HG03378 (cell line): Measurements from ENCODE around the gene KARS1.
"Not testable (repeated sequence)": the region's sequence is repeated elsewhere in the genome, so short reads cannot be mapped to it uniquely, and the experiment has no call there.

ENCODE experiments used
- ATAC-seq: cut with Tn5 transposase; IDR thresholded peaks from one replicate; pipeline ENCODE4 v1.9.1; 2021; ENCODE audit warnings: mild to moderate bottlenecking, moderate library complexity; ENCODE audit not compliant: unreplicated experiment

Gene KARS1

DNA sequence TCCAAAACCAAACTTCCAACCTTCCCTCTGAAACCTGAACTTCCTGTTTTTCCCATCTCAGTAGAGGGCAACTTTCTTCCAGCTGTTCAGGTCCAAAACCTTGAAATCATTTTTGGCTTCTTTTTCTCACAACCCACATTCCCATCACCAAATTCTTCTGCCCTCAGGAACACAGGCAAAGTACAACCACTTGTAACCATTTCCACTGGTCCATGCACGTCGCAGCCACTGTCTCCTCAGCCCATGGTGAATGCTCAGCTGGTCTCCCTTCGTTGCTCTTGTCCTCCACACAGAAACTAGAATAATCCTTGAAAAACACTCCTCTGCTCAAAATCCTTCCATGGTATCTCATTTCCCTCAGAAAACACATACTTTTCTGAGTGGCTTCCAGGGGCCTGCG, 20.7 kb downstream of the KARS1 start:
- no peak for ATAC-seq

DNA sequence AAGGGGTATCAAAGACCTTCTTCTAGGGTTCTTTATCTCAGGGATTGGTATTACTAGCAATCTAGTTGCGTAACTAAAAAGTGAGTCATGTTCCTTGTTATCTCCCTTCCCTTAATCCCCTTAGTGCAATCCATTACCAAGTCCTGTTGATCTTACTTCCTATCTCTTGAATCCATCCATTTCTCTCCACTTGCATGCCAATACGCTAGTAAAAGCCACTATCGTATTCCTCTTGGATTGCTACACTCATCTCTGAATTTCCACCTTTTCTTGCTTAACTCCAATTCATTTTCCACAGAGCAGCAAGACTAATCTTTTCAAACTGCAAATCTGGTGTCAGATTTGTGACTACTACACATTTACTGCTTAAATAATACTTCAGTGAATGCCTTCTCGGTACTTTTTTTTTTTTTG, 22.5 kb downstream of the KARS1 start:
- no peak for ATAC-seq

DNA sequence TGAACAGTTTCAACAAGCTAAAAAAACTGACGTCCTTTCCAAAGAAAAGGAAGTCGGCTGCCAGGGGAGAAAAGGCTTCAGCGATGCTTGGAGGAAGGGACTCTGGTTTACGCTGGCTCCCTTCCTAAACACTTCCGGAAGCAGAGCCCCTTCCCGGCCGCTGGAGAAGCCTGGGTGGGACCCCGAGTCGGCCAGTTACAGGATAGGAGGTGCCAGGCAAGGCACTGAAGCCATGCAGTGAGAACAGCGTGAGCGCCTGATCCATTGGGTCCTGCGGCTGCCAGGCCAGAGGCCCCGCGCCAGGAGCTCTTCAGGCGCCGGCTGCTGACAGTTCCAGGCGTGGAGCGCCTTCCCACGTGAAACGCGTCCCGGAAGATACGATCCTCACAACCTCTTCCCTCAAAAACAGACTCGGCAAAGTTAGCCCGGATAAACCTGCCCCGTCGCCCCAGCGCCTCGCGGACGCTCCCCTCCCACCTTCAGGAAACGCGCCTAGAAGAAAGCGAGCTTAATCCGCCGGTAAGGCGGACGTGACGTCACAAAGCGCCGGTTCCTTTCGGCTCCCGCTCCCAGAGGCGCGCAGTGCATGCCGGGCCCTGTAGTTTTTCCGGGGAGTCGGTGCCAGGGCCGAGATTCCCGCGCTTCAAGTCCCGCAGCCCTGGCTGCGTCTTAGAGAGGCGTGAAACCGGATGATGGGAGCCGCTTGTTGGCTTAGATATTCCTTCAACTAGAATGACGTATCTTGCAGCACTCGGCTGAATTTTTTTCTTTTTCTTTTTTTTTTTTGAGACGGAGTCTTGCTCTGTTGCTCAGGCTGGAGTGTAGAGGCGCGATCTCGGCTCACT, 24.5 kb downstream of the KARS1 start, which contains the start of gene ADAT1:
Gene ADAT1, minus strand, starts transcription at position 521 of the 845 bp plus-strand sequence. CDS start 2,482 bp downstream, outside the sequence.
- ATAC-seq, result peak; percentile 91

DNA sequence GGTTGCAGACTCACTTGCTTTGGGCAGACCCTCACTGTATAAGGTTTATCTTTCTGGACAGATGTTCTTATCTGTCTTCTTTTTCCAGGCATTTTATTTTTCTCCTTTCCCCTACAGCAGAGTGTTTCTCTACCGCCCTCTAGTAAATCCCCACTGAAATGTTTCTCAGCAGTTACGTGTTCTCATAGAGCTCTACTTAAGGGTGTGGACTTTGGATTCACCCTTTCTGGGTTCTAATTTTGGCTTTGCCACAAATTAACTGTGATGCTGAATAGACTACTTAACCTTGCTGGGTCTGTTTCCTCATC, 26.3 kb downstream of the KARS1 start:
- ATAC-seq, result no peak

DNA sequence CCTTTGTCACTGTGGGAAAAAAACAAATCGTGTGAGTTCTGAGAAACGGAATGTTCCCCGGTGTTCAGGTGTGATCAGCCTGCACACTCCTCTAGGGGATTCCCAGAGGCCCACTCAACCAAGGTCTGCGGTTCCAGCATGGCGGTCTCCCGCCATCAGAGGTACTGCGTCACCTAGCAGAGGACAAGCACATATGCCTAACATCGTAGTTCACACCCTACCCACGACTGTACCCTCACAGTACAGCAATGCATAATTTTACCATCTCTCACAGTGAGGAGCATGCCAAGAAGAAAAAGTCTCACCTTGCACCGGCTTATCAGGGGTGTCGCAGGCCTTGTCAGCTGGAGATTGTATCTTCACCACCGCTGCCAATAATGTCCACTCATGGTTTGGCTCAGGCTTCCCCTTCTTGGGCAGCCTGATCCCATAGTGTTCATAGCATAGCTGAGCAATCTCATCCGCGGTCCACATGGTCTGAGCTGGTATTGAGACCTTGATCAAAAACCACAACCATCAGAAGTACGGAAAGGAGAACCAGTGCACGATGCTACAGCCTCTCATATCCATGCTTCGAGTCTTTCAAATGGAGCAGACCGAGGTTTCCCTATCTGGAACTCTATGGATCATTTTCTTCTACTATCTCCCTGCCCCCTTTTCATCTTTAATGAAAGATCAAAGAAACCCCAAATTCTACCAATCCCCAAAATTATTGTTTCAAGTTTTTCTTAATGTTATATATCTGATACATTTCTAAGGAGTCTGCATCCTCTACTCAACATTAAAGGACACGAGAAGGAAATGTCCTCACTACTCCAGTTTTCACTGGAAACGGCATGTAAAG, 26.9 kb downstream of the KARS1 start:
- ATAC-seq, result no peak

DNA sequence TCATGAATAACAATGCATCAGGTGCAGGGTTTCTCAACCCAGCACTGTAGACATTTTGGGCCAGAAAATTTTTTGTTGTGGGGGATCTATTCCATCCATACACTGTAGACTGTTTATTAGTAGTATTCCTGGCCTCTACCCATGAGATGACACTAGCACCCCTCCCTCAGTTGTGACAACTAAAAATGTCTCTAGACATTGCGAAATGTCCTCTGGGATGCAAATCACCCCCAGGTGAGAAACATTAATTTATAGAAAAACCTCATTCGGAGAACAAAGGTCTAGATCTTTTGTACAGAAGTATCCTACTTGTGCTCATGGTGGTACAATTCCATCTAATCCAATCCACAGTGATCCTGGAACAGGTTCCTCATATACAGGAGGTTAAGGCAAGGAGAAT, 28.7 kb downstream of the KARS1 start:
- no peak for ATAC-seq

DNA sequence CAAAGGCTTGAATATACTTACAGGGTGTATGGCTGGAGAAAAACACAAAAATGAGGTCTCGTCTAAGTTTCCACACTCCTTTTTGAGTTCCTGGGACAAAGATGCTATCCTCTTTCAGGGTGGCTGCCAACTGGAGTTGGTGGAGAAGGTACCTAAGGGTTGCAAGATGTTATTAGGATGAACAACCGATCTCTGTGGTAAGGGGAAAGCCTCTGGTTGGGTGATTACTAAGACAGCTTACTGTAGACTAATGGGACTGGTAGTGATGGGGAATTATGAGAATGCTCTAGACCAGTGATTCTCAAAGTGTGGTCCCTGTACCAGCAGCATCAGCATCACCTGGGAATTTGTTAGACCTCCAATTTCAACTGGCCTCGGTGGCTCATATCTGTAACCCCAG, 30.3 kb downstream of the KARS1 start:
- ATAC-seq, result no peak

DNA sequence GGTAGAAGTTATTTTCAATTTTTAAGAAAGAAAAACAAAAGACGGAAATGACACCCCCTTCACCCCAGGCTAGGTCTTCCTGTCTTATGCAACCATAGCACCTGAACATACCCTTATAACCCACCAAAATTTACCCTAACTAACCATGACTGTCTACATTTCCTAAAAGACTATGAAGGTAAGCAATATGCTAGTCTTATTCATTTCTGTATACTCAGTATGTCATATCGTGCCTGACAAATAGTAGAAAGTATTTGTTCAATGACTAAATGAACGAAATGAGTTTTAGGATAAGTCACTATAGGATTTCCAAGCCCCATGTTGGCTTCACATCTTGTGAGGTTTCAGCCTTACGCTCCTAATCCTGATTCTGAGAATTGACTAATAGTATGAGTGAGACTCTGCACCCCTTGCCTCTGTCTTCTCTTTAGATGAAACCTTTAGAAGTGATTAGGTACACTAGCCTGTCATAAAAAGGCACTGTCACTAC, 30.9 kb downstream of the KARS1 start:
- ATAC-seq, result no peak

DNA sequence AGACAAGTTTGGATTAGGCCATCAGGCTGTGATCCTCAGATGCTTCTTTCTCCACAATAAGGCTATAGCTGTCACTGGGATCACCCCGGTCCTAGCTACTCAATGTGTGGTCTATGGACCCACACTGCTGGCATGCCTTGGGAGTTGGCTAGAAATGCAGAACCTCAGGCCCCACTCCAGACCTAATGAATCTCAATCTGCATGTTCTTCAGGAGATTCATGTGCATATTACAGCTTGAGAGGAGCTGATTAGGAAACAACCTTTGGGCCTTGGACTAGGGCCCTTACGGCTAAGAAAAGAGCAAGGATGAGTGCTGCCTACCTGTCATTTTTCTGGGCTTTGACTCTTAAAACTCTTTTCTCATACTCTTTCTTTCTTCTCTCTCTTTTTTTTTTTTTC, 31.8 kb downstream of the KARS1 start:
- no peak for ATAC-seq

DNA sequence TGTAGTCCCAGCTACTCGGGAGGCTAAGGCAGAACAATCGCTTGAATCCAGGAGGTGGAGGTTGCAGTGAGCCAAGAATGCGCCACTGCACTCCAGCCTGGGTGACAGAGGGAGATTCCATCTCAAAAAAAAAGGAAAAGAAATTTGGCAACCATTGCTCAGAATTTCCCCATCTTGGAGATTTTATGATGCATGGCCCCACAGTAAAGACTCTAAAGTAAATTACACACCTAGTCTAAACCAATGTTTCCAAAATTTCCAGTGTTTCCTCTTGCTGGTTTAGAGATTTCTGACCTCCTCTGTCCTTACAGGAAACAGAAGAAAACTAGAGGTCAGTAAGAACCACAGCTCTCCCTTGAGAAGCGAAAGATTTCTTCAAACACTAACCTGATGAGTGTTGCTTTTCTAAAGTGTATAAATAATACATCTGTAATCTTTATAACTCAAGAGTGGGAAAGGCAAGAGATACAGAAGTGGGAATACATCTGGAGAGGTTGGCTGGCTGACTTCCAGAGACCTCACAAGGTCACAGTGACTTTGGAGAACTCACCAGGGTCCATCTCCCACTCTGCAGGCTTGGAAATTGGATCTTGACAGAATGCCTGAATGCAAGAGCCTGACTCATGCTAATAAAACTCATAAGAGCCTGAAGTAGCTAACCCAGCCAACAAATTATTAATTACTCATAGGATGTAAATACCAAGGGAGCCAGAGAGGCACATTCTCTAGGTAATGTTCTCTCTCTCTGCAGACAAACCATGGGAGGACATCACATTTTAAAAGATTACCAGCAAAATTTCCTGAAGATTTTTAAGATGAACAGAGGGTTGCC, 33.2 kb downstream of the KARS1 start:
- ATAC-seq, result no peak

DNA sequence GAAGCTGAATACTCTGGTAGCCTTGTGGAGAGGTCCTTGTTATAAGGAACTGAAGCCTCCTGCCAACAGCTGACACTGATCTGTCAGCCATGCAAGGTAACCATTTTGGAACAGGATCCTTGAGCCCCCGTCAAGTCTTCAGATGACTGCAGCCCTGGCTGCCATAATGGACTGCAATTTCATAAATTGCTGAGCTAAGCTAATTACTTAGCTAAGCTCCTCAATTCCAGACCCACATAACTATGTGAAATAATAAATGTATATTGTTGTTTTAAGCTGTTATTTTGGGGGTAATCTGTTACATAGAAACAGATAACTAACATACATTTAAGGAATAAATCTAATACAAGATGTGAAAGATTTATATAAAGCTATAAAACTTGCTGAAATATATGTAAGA, 41.0 kb downstream of the KARS1 start:
- ATAC-seq, result no peak

DNA sequence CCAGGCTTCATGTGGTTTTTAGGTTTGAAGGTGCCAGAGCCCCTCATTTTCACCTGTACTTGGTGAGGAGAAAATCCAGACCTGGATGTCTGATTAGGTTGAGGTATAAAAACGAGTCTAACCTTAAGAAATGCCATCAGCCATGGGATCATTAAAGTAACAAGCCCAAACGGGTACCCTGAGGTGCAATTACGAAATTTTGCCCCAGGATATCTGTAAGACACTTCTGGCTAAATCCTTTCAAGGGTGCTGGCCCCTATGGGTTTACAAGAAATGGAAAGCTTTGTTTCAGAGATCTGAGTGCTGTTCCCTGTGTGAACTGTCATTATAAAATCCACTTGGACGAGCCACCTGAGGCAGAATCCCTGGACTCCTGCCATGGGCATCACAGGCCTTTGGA, 44.2 kb downstream of the KARS1 start:
- ATAC-seq, result no peak

DNA sequence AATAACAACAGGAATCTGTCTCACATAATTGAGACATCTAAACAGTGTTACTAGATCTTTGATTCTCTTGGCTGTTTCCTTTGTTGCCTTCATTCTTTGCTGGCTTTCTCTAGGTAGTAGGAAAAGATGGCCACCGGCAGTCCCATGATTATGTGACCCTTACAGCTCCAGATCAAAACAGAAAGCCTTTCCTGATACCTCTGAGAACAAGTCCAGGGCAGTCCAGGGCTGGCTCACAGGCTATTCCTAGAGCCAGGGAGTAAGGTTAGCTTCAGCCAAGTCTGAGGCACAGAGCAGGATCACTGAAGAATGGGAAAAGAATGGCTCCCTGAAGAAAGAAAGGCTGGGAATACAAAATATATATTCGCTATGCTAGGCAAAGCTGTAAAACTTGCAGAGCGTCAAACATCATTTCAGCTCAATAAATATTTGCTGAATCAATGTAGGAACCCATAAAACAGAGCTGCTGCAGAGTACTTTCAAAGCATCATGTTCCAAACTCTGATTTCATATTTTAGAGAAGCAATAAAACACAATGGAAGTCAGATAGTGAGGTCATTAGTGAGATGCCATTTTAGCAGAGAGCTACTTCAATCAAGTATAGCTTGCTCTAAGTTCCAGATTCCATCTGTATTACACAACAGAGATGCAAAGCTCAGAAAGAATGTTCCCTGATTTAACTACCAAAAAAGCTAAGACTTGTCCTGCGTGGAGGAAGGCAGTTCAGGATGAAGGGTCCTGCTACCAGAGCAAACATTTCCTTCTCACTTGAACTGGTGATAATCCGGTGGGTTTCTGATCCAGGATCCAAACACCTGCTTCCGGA, 47.8 kb downstream of the KARS1 start:
- no peak for ATAC-seq

DNA sequence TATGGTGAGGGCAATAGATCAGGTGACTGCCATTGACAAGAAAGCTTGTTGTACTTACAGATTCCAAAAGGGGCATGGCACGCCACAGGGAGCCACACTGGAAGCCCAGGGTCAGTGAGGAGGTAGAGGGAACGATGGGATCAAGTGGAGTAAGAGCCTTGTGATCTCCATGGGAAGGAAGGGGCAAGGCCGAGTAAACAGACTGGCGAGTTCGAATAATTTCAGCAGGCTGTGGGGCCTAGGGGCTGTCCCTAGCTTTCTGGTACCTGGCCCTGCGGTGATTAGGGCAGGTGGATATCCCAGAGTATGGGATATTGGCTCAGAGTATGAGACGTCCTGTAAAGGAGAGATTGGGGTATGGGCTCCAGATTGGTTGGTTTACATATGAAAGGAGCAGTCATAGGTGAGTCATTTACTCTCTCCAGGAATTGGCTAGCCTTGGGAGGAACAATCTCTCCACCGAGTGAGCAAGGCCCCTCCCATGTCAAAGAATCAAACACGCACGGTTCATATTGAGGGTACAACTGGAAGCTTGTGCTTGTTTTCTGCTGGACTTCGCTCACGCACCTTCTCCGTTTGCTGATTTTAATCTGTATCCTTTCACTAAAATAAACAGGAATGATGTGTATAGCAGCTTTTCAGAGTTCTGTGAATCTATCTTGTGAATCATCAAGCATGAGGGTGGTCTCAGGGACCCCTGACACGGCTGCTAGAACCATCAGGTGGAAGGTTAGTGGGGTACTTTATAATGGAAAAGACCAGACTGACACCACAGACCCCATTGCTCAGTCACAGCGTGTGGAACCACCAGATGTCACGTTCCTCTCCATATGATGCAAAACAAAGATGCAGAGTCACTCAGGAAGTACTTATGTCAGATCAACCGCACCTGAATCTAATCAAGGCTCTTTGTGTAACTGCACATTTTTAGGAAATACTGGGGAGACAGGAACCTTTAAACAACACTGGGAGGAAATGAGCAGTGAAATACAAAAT, 53.3 kb downstream of the KARS1 start:
- ATAC-seq, result no peak

DNA sequence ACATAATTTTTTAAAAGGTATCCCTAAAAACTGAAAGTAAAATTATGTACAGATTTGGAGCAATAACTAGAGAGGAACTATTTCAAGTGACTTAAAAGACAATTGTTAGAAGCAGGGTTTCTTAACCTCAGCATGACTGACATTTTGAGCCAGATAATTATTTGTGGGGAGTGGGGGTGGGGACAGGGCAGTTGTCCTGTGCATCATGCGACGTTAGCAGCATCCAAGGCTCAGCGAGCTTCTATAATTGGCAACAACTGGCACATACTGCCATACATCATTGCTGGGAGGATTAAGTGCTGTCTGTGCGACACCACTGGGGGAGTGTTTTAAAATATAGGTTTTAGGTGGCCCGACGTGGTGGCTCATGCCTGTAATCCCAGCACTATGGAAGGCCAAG, 54.2 kb downstream of the KARS1 start:
- no peak for ATAC-seq

DNA sequence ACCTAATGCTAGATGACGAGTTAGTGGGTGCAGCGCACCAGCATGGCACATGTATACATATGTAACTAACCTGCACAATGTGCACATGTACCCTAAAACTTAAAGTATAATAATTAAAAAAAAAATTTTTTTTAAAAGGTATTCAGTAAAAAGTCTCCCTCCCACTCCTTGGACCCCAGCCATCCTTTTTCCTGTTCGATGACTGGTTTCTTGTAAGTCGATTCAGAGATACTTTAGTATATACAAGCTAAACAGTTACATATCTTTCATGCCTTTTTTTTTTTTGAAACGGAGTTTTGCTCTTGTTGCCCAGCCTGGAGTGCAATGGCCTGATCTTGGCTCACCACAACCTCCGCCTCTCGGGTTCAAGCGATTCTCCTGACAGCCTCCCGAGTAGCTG, 55.5 kb downstream of the KARS1 start:
- ATAC-seq, result not testable (repeated sequence)

DNA sequence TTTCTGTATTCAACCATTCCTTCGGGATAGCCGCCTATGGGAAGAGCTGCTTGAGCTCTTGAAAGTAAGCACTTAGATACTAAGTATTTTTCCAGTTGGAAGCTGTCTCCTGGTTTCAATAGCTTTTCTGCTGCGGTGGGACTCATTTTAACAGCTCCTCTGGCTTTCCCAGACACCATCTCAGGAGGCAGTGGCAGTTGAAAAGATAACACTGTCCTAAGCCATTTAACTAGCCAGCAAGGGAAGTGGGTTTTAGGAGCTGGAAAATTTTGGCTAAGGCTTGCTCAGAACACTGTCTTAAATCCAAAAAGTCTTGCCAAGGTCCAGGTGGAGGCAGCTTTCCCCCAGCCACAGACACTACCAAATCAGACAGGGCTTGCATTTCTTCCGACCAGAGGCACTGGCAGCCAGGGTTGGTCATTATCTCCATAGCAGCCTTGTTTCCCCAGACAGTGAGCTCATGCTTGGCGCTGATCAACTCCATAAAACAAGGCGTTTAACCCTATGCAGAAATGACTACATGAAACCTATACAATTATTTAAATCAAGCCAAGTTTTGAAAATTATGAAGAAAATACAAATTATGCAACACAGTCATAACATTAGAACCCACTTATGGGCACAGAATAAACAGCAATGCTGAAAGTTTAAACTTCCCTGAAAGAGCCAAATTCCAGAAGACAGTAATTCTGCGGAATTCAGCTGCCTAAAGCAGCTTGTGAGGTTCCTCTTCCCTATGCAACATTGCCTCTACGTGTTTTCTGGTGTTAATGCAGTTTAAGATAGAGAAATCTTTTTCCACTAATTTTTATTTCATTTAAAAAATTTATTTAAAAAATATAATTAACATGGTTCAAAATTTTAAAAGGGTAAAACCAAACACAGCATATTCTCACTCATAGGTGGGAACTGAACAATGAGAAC, 56.3 kb downstream of the KARS1 start:
- no peak for ATAC-seq

DNA sequence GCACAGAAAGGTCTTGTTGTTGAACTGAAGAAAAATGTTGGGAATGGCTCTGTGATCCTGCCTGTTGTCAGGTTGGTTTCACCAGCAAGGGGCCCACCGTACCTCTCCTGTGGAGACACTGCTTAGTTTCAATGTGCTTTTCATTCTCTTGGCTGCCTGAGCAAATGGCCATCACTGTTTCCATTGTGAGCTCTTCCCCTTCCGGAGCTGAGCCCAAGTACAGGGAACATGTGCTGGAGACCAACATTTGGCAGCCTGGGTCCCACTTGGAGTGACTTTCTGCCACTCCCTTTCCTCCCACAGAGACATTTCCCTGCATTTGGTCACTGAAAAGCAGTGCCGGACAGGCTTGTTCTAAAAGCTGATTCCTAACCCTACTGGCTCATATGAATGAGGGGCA, 58.2 kb downstream of the KARS1 start:
- no peak for ATAC-seq
